ENCODE measurements around the gene MKKS. TPM values are rescaled to one million over a fixed set of nuclear protein-coding genes. Genes with fewer than 3 reads are reported as not detected.

MKKS gene
- total and polyA plus RNA-seq, 10 of the 15 experiments (the other 5 are each of a cell fraction or from before 2014, with no cell fraction given) = 4.3 to 17.9 (median 7.7) TPM

DNA sequence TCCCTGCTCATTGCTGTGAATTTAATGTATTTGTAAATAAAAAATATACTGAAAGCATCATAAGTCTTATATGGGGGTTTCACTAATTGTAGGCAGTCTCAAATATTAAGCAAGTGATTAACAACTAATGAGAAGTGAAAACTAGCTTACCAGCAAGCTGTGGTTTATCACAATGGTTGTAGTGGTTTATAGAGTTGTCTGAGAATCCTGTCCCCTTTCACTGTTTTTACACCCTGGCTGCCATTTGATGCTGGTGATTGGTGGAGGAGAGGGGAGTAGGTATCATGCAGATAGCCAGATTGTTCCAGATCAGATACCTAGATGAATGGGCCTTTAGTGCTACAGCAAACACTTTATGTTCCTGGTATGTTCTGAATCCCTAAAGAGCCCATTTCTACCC lies 6.0 kb downstream of the MKKS start (continued):
- TF ChIP-seq, protein P1, sequence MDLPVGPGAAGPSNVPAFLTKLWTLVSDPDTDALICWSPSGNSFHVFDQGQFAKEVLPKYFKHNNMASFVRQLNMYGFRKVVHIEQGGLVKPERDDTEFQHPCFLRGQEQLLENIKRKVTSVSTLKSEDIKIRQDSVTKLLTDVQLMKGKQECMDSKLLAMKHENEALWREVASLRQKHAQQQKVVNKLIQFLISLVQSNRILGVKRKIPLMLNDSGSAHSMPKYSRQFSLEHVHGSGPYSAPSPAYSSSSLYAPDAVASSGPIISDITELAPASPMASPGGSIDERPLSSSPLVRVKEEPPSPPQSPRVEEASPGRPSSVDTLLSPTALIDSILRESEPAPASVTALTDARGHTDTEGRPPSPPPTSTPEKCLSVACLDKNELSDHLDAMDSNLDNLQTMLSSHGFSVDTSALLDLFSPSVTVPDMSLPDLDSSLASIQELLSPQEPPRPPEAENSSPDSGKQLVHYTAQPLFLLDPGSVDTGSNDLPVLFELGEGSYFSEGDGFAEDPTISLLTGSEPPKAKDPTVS (IDR thresholded peaks at IDR 0.05; ENCODE audit: low read depth, low read length) = no peak
- TF ChIP-seq CHD2 (IDR thresholded peaks at IDR 0.05; ENCODE audit: borderline replicate concordance, low read depth, low read length) (no peak), RUNX3 (IDR thresholded peaks at IDR 0.05; ENCODE audit: low read length) (no peak), BRCA1 (IDR thresholded peaks at IDR 0.05; ENCODE audit: low read depth, low read length) (no peak), TCF7 (IDR thresholded peaks at IDR 0.05; ENCODE audit: borderline replicate concordance) (no peak), KLF5 (IDR thresholded peaks at IDR 0.05; ENCODE audit: partially characterized antibody) (no peak), GATAD2B (conservative IDR thresholded peaks at IDR 0.05; ENCODE audit: low read depth) (no peak)
- TF ChIP-seq, protein P2, sequence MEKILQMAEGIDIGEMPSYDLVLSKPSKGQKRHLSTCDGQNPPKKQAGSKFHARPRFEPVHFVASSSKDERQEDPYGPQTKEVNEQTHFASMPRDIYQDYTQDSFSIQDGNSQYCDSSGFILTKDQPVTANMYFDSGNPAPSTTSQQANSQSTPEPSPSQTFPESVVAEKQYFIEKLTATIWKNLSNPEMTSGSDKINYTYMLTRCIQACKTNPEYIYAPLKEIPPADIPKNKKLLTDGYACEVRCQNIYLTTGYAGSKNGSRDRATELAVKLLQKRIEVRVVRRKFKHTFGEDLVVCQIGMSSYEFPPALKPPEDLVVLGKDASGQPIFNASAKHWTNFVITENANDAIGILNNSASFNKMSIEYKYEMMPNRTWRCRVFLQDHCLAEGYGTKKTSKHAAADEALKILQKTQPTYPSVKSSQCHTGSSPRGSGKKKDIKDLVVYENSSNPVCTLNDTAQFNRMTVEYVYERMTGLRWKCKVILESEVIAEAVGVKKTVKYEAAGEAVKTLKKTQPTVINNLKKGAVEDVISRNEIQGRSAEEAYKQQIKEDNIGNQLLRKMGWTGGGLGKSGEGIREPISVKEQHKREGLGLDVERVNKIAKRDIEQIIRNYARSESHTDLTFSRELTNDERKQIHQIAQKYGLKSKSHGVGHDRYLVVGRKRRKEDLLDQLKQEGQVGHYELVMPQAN (conservative IDR thresholded peaks at IDR 0.05) = no peak
- TF ChIP-seq, protein P3, sequence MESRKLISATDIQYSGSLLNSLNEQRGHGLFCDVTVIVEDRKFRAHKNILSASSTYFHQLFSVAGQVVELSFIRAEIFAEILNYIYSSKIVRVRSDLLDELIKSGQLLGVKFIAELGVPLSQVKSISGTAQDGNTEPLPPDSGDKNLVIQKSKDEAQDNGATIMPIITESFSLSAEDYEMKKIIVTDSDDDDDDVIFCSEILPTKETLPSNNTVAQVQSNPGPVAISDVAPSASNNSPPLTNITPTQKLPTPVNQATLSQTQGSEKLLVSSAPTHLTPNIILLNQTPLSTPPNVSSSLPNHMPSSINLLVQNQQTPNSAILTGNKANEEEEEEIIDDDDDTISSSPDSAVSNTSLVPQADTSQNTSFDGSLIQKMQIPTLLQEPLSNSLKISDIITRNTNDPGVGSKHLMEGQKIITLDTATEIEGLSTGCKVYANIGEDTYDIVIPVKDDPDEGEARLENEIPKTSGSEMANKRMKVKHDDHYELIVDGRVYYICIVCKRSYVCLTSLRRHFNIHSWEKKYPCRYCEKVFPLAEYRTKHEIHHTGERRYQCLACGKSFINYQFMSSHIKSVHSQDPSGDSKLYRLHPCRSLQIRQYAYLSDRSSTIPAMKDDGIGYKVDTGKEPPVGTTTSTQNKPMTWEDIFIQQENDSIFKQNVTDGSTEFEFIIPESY (IDR thresholded peaks at IDR 0.05) = no peak

All from GM12878 (cell line).